ENCODE data around the gene MYH11.
"Not testable (repeated sequence)": the region's sequence is repeated elsewhere in the genome, so short reads cannot be mapped to it uniquely, and the experiment has no call there.

The MYH11 gene

DNA sequence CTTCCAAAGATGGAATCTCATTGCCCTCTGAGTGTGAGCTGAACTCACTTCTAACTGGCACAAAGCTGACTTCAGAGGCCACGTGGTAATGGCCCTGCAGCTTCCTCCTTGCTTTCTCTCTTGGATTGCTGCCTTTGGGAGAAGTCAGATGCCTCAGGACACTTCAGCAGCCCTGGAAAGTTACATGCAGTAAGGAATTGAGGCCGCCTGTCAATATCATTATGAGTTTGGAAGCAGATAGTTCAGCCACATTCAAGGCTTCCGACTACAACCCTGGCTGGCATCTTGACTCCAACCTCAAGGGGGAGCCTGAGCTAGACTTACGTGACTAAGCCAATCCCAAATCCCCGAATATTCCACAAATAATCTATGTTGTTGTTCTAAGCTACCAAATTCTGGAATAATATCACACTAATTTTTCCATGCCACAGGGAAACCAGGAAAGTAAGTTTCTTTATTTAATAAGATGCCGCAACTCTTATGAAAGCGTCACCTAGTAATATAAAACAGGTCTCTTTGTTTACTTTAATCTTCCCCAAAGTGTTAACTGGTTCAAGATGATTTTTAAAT, 18.0 kb upstream of the MYH11 start:
- DNase-seq = peak; percentile 18

DNA sequence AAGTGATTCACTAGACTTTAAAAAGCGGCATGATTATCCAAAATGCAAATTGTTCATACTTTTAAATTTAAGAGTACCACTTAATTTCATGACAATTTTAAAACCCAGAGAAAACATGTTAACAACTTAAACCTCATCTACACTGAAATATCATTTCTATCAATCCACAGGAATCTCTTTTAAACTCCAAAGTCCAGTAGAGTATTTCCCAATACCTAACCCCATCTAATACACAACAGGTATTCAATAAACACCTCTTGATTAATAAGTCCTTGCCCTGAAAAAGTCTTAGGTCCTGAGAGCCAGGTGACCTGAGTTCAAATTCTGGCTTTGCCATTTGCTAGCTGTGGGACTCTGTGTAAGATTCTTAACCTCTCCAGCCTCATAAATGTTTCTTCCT, 16.9 kb upstream of the MYH11 start:
- no peak for DNase-seq

DNA sequence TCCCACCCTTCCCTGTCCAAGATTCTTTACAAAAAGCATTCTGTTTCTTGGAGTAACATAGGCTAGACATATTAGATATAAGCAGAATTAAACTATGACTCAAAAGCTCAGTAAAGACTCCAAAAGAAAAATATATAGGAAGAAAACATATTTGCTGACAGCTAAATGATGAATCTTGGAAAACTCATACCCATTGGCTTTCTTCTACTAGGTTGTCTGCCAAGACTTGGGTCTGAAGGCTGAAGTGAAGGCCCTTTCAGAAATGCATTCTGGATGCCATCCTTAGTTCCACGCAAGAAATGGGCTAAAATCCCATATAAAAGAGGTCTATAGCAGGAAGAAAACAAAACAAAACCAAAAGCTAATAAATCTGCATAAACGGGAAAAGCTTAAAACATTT, 16.5 kb upstream of the MYH11 start:
- DNase-seq = no peak

DNA sequence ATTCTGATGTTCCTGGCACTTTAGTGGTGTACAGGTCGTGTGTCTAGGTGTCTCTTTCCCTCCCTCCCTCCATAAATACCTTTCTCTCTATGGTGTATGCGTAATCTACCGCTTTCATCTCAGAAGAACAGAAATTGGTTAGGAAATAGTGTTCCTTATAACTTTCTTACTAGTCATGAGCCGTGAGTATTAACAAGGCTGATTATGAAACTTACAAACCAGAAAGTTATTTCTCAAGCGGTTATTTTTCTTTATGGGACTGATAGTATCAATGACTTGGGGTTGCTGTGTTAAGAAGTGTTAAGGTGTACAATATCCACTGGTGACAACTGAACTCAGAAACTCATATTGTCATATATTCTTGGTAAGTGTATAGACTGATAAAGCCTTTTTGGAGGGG, 13.2 kb upstream of the MYH11 start:
- no peak for DNase-seq

DNA sequence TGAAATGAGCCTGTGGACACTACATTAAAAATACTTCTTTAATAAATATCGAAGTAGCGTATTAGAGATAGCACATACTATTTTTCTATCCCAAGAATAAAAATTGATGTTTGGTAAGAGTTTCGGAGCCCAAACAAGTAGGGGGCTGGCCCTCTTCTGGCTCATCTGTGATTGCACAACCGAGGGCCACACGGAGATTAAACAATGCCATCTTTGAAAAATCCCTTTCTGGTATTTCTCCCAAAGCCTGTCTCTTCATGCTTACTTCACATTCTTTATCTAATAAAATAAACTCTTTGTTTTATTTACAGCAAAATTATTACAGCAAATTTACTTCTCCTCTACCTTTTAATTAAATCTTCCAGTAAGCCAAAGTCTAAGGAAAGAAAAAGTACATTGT, 9.6 kb upstream of the MYH11 start:
- DNase-seq = no peak

DNA sequence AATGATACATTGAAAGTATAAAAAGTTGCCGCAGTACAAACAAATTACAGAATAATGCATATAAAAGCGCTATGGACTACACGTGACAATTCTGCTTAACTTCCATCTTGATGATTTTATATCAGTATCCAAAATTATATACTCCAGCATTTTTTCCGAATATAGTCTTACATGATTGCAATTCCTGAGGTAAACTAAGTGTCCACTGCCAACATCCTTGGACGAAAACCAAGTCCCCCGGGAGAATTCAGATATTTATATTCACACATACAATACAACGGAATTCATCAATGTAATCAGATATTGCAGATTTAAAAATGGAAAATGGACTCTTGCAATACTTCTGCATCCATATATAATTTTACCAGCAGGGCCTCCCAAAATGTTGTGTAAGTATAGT, 8.9 kb upstream of the MYH11 start:
- no peak for DNase-seq

DNA sequence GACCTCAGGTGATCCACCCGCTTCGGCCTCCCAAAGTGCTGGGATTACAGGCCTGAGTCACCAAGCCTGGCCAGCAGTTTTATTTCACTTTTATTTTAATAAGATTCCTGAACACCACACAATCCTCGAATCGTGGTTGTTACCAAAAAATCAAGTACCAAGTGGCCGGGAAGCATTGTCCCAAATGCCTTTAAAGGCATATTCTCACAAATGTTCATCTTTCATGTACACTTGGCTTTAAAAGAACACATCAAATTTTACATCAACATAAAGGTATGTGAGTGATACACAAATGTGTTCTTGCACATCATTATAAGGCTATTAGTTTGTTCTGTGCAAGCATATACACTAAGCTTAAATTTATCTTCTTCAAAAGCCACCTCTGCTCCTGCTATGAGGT, 8.1 kb upstream of the MYH11 start:
- no peak for DNase-seq

DNA sequence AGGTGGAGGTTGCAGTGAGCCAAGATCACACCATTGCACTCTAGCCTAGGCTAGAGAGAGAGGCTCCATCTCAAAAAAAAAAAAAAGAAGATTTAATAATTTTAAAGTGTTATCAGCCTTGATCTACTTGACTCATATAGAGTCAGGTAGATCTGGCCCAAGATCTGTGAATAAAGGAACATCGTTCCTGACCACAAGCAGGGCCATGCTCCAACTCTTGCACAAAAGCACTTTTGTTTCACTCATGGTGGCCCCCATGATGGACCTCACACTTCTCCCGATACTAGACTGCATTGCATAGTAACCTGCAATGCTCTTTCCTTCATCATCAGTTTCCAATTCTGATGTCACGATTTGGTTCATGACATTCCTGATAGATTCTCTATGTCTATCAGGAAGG, 5.2 kb upstream of the MYH11 start:
- DNase-seq = no peak

DNA sequence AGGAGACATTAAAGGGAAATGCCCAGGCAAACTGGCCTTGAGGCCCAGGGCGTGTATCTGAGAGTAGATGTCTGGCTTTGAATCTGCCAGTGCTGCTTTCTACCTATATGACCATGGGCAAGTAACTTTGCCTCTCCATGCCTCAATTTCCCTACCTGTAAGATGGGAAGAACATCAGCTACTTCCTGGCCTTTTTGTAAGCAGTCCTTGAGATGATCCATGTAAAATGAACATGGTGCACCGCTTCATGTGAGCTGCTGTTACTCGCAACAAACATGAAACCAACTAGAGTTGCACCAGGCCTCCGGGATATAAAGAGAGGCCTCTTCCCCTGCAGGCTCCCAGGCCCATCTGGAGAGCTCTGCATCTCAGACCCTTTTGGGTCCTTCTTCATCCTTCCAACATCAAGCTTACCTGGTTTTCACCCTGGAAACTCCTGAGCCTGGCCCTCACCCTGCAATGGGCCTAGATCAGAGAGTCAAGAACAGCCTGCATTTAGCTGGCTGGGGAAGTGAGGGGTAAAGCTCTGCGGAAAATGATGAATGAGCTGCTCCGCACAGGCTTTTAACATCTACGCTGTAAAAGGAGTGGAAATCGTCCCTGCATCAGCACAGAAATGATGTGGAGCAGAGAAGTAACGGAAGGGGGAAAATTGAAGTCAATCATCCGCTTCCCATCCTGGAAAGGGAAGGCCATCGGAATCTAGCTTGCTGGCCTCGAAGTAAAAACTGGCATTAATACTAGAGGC, 2.3 kb upstream of the MYH11 start:
- no peak for DNase-seq

DNA sequence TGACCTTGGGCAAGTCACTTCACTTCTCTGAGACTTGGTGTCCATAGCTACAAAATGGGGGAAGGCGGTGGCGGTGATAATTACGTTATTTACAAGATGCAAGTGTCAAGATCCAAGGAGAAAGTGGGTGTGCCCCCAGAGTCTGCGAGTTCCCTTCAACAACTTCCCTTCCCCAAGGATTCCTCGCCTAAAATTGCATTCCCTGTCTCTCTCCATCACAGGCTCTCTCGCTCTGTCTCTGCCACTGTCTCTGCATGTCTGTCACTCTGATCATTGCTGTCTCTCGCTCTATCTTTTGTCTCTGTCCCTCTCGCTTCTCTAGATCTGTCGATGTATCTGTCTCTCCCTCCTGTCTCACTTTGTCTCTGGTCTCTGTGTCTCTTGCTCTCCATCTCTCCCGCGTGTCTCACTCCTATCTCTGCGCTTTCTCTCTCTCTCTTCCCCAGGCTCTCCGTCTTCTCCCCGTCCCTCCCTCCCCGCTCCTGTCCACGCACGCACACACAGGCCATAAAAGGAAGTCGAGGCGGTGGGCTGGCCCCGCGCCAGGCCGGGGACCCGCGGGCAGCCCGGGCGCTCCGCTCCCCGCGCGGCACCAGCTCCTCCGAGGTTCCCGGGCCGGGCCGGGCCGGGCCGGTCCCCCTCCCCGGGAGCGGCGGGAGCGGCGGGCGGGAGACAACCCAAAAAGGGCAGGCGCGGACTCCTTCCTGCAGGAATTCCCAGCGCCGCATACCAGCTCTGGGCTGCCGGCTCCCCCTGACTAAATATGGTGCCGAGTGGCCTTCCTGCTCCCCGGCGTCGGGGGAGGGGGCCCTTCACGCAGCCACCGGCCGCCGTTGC, 1.1 kb upstream of the MYH11 start:
- no peak for DNase-seq

DNA sequence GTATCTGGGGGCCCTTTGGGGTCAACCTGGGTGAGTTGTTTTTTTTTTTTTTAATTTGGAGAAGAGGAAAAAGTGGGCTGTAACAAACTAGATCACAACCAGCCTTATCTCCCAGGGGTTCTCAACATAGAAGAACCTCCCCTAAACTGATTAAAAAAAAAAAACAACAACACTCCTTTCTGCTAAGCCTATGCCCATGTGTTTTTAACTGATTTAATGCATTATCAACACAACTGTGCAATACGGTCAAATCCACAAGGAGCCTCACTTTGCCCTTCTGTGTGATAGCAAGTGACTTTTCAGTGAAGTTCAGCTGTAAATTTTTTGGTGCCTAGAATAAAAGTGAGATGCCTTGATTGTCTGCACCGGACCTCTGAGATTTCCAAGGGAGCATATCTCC, 646 bp downstream of the MYH11 start:
- DNase-seq = no peak

DNA sequence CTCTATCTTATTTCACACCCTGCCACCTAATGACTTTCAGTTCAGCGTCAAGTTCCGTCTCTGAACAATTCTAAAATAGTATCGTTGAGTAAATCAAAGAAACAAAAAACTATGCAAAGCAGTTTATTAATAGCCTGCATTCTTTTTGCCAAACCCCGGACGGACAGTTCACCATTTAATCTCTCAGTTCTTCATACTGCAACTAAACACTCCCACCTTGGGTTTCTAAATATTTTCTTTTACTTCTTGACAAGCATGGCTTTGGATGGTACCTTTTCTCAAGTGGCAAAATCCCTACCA, 1.2 kb downstream of the MYH11 start:
- DNase-seq = no peak

DNA sequence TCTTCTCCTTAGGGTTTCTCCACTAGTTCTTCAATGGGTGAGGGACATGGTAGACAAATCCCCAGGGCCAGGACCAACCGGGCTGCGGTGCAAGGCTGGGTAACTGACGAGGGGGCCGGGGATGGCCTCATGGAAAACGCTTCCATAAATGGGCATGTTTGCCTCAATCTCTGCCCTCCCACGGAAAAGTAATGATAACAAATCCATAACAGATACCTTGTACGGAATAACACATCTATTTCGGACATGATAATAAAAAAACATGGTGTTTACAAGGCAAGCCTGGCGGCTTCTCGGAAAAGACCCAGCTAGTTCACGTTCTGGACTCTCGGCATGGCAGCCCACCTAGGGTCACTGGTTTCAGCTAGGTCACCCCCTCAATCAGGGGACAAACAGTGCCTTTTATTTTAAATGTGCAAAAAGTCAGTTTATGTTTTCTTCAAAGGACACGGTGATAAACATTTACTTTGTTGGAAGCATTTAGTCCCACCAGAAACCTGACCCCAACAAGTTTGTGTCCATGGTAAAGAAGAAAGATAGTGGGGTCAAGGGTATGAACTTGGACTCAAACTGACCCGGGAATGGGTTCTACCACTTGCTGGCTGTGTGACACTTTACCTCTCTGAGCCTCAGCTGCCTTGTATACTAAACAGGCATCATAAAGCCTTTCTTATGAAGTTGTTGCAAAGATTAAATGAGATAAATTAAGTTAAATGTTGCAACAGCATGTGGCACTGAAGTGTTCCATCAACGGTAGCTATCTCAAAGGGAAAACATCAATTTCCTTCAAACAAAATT, 1.7 kb downstream of the MYH11 start:
- no peak for DNase-seq

DNA sequence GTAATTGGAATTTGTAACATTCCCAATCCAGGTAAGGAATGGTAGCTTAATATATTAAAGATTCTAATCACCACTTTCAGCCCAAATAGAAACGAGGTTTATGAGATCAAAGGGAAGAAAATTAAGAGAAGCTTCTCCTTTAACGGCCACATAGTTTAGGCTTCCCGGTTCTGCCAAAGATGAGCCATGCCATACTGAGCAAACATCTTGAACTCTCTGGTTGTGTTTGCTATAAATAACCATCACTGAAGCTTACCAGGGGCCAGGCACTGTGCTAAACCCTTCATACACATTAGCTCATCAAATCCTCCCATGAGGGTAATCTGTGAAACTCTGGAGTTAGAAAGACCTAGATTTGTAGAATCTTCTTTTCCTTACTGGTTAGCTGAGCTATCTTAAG, 2.8 kb downstream of the MYH11 start:
- no peak for DNase-seq

DNA sequence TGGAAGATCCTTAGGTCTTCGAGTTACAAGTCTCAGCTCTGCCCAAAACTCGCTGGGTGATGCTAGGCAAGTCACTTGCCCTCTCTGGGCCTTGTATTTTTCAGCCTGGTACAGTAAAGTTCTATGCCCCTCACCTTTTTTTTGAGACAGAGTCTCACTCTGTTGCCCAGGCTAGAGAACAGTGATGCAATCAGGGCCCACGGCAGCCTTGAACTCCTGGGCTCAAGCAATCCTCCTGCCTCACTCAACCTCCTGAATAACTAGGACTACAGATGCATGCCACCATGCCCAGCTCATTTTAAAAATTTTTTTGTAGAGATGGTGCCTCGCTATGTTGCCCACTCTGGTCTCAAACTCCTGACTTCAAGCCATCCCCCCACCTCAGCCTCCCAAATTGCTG, 3.8 kb downstream of the MYH11 start:
- DNase-seq = no peak

DNA sequence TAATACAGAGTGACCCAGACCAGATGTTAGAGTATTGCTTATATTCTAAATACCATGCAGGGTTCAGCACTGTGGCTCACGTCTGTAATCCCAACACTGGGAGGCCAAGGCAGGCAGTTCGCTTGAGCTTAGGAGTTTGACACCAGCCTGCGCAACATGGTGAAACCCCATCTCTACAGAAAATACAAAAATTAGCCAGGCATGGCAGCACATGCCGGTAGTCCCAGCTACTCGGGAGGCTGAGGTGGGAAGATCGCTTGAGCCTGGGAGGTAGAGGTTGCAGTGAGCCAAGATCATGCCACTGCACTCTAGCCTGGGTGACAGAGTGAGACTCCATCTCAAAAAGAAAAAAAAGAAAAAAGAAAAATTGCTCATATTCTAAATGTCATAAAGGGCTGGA, 6.3 kb downstream of the MYH11 start:
- not testable (repeated sequence) for DNase-seq

DNA sequence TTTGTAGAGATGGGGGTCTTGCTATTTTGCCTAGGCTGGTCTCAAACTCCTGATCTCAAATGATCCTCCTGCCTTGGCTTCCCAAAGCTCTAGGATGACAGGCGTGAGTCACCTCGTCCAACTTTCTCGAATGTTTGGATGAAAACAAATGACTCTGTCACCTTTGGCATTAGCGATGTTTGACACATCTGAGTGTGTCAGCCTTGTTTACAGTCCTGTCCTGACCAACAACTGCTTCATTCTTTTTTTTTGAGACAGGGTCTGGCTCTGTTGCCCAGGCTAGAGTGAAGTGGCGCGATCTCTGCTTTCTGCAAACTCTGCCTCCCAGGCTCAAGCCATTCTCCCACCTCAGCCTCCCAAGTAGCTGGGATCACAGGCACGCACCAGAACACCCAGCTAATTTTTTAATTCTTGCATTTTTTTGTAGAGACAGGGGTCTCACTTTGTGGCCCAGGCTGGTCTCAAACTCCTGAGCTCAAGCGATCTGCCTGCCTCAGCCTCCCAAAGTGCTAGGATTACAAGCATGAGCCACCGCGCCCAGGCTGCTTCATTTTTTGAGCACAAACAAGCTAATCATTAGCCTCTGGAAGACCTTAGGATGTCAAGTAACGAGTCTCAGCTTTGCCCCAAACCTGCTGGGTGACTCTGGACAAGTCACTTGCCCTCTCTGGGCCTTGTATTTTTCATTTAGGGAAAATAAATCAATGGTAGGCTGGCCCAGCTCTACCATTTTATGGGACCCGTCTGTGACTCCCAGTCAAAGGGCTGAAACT, 7.4 kb downstream of the MYH11 start:
- DNase-seq = no peak

DNA sequence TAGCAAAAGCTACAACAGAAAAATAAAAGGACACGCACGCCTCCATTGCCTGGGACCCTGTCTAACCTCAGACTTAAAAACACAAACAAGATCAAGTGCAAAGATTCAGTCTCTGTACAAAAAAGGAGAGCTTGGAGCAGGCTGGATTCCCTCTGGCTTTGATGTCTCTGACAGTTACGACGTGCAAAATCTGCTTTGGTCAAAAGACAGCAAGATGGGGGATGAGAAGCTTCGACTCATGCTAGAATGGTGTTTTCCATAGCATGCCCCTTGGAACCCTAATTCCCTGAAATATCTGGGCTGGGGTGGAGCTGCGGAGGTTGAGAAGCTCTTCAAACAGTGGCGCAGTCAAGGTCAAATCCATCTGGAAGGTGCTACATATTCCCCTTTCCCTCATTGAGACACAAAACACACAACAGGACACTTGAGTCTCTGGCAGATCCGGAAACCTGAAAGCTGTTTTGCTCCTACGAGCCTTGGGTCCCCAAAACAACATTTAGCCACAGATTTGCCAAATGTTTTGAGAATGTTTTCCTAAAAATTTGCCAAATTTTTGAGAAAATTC, 9.1 kb downstream of the MYH11 start:
- DNase-seq = no peak

DNA sequence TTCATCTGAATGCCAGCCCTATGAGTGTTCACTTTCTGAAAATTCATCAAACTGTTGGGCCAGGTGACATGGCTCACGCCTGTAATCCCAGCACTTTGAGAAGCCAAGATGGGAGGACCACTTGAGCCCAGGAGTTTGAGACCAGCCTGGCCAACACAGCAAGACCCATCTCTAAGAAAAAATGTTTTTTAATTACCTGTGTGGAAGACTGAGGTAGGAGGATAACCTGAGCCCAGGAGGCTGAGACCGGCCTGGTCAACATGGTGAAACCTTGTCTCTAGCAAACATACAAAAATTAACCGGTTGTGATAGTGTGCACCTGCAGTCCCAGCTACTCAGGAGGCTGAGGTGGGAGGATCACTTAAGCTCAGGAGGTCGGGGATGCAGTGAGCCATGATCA, 10.3 kb downstream of the MYH11 start:
- no peak for DNase-seq

DNA sequence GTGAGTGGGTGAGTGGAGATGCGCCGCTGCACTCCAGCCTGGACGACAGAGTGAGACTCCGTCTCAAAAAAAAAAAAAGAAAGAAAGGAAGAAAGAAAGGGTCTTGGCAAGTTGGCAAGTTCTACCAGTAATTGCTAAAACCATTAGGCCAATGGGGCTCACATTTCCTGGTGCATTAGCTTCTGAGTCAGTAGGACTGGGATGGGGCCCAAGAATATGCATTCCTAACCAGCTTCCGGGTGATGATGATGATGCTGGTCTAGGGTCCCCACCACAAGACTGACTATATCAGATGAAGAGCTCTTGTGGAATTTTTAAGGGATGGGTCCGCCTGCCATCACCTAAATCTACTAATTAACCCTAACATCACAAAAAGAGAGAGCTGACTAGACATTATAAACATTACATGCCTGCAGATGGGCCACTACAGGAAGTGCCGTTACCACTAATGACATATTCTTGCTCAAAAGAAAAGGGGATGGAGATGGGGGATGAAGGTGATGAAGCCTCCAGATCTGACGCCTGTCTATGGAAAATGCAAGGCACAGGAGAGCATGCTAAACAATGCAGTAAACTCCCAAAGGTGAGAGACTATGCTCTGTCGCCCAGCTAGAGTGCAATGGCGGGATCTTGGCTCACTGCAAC, 13.1 kb downstream of the MYH11 start:
- DNase-seq = no peak

DNA sequence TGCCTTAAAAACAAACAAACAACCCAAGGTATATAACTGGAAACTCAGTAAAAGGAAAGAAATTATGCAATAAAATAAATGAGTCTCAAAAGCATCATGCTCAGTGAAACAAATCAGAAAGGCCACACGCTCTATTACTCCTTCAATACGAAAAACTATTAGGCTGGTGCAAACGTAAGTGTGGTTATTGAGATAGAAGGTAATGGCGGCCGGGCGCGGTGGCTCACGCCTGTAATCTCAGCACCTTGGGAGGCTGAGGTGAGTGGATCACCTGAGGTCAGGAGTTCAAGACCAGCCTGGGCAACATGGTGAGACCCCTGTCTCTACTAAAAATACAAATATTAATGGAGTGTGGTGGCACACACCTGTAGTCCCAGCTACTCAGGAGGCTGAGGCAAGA, 17.6 kb downstream of the MYH11 start:
- not testable (repeated sequence) for DNase-seq

DNA sequence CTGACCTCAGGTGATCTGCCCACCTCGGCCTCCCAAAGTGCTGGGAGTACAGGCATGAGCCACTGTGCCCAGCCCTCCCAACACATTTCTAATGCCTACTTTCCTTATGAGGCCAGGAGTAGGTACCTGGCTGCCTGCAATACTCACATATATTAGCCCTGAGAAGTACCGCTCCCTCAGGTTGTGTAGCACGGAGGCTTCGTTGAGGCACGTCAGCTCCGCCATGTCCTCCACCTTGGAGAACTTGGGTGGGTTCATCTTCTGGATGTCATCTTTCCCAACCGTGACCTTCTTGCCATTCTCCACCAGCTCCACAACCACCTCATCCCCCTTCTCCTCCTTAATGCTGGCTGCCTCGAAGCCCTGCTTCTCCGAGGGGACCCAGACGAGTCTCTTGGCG, 19.1 kb downstream of the MYH11 start:
- DNase-seq = no peak

All from NCI-H2227 treated with DMSO at 0.1 percent for 48 hours (cell line).